Esophagus (tissue), 2 donors: ENCODE measurements around the gene MAPKAPK2. TPM values are rescaled to one million over a fixed set of nuclear protein-coding genes. Genes with fewer than 3 reads are reported as not detected.

Source experiments
- H3K27ac ChIP-seq, 2 donors: one replicate each; pipeline ENCODE4 v1.5.1; 2013; ENCODE audit warnings: low read depth in 2 of 2, mild to moderate bottlenecking in 2 of 2, inconsistent platforms in 1 of 2, low read length in 1 of 2, moderate library complexity in 1 of 2
- H3K27me3 ChIP-seq, 2 donors: one replicate each; pipeline ENCODE4 v1.6.1; 2013; ENCODE audit warnings: low read length in 2 of 2, control low read depth in 1 of 2, mild to moderate bottlenecking in 1 of 2; ENCODE audit not compliant: insufficient read depth in 2 of 2, control insufficient read depth in 1 of 2
- H3K36me3 ChIP-seq, 2 donors: one replicate each; pipeline ENCODE4 v1.6.1; 2013; ENCODE audit warnings: low read length in 1 of 2; ENCODE audit not compliant: control insufficient read depth in 2 of 2, insufficient read depth in 2 of 2
- H3K4me1 ChIP-seq, 2 donors: one replicate each; pipeline ENCODE4 v1.6.1; 2013; ENCODE audit warnings: low read length in 1 of 2; ENCODE audit not compliant: control insufficient read depth in 2 of 2, insufficient read depth in 2 of 2
- H3K4me3 ChIP-seq, 2 donors: one replicate each; pipeline ENCODE4 v1.5.1; 2013; ENCODE audit warnings: low read length in 2 of 2, mild to moderate bottlenecking in 2 of 2, low read depth in 1 of 2, moderate library complexity in 1 of 2
- H3K9me3 ChIP-seq, 2 donors: one replicate each; pipeline ENCODE4 v1.6.1; 2013; ENCODE audit warnings: mild to moderate bottlenecking in 2 of 2, low read depth in 1 of 2, low read length in 1 of 2, moderate library complexity in 1 of 2; ENCODE audit not compliant: control insufficient read depth in 2 of 2, insufficient read depth in 1 of 2
- WGBS, 2 donors: extraction: QIAGEN DNeasy Blood & Tissue Kit; methylation state at CpG; one replicate each; pipeline ENCODE4 v1.1.7; 2013; 5-methylcytosine and 5-hydroxymethylcytosine counted together
- polyA plus RNA-seq, 2 donors: library from polyadenylated mRNA; stranded (reverse); fragments of 200-250 nt; gene quantifications; one replicate each; pipeline ENCODE4 v1.2.3, GENCODE V29; 2013
- donor health status: healthy with polysubstance abuse.
- donor health status: Bipolar disorder and iron deficiency.

The MAPKAPK2 gene
- polyA plus RNA-seq, 2 donors = 28.0 to 35.1 TPM

DNA sequence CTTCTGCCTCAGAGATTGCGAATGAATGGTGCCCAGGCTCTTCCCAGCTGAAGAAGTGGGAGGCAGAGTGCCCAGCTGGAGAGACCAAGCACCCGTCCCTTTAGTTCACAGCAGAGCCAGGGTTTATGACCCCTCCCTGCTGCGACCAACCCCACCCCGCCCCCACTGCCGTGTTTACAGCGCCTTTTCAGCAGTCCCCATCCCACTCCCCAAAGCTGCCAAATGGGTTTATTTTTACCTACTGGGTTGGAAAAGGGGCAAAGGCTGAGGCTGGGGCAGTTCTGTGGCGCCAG is 25.8 kb upstream of the MAPKAPK2 start:
- Histone ChIP-seq H3K36me3 (no peaks in the 10 kb centered on the region), H3K9me3 (no peaks in the 10 kb centered on the region), H3K4me3 (no peak overlapping the region), H3K27me3 (no peaks in the 10 kb centered on the region), H3K4me1 (peaks cover 2 to 10% of the 10 kb centered on the region in 2 donors), H3K27ac (no peak overlapping the region)
- 55 to 68% methylated on average over 7 of the region's 7 CpGs for WGBS, 2 donors

DNA sequence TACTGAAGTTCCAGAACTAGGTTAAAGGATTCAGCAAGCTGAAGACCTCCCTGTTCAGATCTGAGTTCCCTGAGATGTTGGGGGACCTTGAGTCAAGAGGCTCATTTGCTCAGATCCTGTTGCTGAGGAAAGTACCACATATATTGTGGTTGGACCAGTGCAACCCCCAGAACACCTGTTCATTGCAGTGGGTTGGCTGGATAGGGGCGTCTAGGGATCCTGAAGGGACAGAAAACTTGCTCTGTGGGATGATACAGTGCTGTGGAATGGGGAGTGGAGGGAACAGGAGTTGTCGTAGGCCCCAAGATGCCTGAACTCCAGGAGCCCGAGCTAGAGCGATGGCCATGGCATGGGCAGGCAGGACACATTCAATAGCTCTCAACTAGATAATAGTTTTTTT is 24.6 kb upstream of the MAPKAPK2 start:
- Histone ChIP-seq H3K36me3 (no peaks in the 10 kb centered on the region), H3K27me3 (no peaks in the 10 kb centered on the region), H3K4me3 (no peak overlapping the region), H3K27ac (no peak overlapping the region), H3K9me3 (no peaks in the 10 kb centered on the region), H3K4me1 (peaks cover 2 to 12% of the 10 kb centered on the region in 2 donors)
- 87 to 95% methylated on average over 4 of the region's 4 CpGs for WGBS, 2 donors

DNA sequence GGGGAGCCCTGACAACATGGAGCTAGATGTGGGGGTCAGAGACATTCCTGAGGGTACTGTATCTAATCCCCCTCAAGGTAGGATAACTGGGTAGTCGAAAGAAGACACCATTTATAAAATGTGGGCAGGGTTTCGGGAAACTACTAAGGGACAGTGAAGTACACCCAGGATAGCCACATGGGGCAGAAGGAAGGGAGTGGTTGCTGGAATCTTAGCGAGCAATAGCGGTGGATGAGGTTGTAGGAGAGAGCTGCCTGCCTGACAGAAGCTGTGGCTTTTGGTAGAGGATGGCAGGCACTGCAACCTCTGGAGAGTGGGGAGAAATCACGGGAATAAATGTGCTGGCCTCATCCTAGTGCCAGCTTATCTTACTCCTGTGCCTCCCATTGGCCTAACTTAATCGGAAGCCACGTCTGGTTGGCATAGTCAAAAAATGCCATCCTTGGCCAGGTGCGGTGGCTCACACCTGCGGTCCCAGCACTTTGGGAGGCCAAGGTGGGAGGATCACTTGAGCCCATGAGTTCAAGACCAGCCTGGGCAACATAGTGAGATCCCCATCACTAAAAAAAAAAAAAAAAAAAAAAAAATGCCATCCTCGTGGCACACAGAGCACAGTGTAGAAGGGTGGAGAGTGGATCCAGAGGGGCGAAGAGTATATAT is 23.4 kb upstream of the MAPKAPK2 start:
- H3K4me3 ChIP-seq = no peak overlapping the region
- WGBS, 2 donors = 89 to 91% methylated on average over 11 of the region's 11 CpGs
- H3K4me1 ChIP-seq = peaks cover 2 to 12% of the 10 kb centered on the region in 2 donors
- no peaks in the 10 kb centered on the region for H3K9me3 ChIP-seq
- H3K36me3 ChIP-seq = no peaks in the 10 kb centered on the region
- H3K27ac ChIP-seq = no peak overlapping the region
- no peaks in the 10 kb centered on the region for H3K27me3 ChIP-seq

DNA sequence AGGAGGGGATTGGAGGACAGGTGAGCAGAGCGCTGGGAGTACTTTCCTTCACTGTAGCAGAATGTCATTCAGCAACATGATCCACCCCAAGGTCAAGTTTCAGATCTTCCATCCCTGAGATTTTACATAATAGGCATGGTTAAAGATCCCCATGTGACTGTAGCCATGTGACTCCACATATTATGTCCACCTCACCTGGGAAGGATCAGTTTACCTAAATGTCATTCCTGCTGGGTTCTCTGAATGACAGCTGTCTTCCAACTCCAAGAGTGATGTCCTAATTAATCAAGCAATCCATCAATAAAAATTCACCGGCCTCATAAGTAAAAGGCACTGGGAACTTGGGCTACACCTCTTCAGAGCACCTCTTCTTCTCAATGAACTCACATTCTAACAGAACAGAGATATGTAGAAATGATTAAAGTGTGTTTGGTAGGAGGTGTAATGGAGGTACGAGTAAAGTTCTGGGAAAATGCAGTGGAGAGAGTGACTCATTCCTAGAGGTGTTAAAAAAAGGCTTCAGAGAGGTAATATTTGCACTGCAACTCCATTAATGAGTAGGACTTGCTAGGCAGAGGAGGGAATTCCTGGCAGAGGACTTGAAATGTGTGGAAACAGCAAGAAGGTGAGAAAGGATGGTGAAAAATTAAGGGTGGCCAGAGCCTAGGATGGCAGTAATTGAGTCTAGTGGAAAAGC is 22.2 kb upstream of the MAPKAPK2 start:
- no peaks in the 10 kb centered on the region for H3K9me3 ChIP-seq
- no peak overlapping the region for H3K4me3 ChIP-seq
- H3K36me3 ChIP-seq = no peaks in the 10 kb centered on the region
- H3K27me3 ChIP-seq = no peaks in the 10 kb centered on the region
- H3K27ac ChIP-seq = no peak overlapping the region
- WGBS, 2 donors = 63 to 70% methylated on average over 3 of the region's 3 CpGs
- peaks cover 2 to 12% of the 10 kb centered on the region in 2 donors for H3K4me1 ChIP-seq

DNA sequence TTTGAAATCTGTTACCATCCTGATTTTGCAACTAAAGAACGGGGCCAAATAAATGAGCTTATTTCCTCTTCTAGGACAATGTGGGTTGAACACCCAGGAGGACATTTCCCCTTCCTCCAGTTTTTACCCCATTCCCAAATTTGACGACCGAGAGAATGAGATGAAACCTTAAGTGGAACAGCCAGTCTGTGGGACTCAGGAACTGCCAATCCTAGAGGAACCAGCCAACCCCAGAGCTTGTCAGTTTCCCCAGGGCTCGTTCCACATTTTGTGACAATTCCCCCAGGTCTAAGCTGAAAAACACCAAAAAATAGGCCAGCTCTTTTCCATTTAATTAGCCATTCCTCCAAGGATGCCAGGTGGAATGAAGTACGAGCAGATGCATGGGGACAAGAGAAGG is 21.3 kb upstream of the MAPKAPK2 start:
- H3K27ac ChIP-seq = no peak overlapping the region
- no peaks in the 10 kb centered on the region for H3K36me3 ChIP-seq
- no peaks in the 10 kb centered on the region for H3K9me3 ChIP-seq
- no peaks in the 10 kb centered on the region for H3K27me3 ChIP-seq
- H3K4me1 ChIP-seq = peaks cover 2 to 12% of the 10 kb centered on the region in 2 donors
- WGBS, 2 donors = 59 to 68% methylated on average over 5 of the region's 5 CpGs
- no peak overlapping the region for H3K4me3 ChIP-seq

DNA sequence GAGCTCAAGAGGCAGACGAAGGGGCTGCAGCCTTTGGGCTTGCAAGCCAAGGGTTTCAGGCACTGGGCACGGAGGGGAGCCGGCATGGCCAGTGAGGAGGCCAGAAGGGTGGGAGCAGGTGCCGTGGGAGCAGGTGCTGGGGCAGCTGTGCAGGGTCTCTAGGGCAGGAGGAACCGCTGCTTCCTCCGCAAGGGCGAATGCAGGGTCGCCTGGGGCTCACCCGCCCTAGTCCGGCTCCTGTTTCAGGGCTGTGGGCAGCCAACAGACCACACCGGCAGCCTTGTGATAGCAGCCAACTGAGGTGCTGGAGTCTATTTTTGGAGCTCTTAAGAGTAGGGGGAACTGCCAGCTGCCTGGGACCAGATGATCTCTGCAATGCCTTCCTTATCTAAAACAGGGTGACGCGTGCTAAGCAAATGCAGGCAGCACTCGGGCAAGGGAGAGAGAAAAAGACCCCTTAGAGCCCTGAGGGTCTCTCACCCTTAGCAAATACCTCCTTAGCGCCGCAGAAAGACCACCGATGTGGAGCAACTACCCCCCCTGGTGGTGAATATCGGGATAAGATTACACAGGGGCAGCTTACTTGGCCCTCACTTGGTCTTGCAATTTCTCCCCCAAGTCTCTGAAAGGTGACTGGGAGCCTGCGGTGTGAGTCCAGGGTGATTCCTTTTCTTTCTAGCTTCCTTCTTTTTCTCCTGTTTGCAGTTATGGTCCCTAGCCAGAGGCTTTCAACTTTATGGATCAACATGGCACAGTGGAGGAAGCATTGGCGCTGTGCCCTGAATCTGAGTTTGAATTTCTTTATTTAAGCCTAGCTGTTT is 20.7 kb upstream of the MAPKAPK2 start:
- Histone ChIP-seq H3K36me3 (no peaks in the 10 kb centered on the region), H3K27ac (no peak overlapping the region), H3K27me3 (no peaks in the 10 kb centered on the region), H3K9me3 (no peaks in the 10 kb centered on the region), H3K4me1 (peaks cover 2 to 12% of the 10 kb centered on the region in 2 donors), H3K4me3 (no peak overlapping the region)
- WGBS, 2 donors = 17 to 20% methylated on average over 20 of the region's 20 CpGs

DNA sequence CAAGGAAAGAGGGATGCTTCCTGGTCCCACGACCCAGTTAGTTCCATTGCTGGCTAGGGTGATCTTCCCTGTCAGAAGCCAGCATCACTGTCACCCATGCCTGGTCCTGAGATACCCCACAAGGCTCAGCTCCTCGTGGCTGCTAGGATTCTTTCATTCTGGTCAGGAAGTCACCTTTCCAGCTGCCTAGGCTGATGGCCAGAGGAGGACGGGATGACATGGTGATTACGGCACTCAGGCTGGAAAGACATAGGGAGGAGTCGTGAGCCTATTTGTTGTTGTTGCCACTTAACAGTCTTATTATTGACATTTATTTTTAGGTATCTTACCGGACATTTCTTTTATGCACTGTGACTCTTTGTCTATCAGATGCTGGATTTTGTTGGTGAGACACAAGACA is 20.0 kb upstream of the MAPKAPK2 start:
- Histone ChIP-seq H3K36me3 (no peaks in the 10 kb centered on the region), H3K27ac (no peak overlapping the region), H3K4me1 (peaks cover 2 to 5% of the 10 kb centered on the region in 2 donors), H3K27me3 (no peaks in the 10 kb centered on the region), H3K9me3 (no peaks in the 10 kb centered on the region), H3K4me3 (no peak overlapping the region)
- WGBS, 2 donors = 65 to 71% methylated on average over 6 of the region's 6 CpGs

DNA sequence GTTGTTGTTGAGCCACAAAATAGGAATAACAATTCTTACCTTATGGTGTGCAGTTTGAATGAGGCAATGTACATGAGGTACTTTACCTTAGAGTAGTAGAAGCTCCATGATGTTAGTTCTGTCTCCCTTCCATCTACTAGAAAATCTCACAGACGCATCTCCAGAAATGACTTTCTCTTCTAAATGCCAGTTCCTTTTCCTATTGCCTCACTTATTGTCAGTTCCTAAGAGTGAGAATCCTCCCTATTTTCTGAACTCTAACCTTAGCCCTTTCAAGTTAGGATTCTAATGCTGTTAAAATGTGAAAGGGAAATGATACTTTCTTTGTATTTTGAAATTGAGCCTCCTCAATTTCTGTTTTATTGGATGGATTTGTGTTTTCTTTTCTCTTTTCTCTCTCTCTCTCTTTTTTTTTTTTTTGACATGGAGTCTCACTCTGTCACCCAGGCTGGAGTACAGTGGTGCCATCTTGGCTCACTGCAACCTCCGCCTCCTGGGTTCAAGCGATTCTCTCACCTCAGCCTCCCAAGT is 18.6 kb upstream of the MAPKAPK2 start:
- no peaks in the 10 kb centered on the region for H3K27me3 ChIP-seq
- no peaks in the 10 kb centered on the region for H3K9me3 ChIP-seq
- H3K27ac ChIP-seq = no peak overlapping the region
- H3K4me1 ChIP-seq = peaks cover 2 to 4% of the 10 kb centered on the region in 2 donors
- no peaks in the 10 kb centered on the region for H3K36me3 ChIP-seq
- 90 to 99% methylated on average over 3 of the region's 3 CpGs for WGBS, 2 donors
- H3K4me3 ChIP-seq = no peak overlapping the region

DNA sequence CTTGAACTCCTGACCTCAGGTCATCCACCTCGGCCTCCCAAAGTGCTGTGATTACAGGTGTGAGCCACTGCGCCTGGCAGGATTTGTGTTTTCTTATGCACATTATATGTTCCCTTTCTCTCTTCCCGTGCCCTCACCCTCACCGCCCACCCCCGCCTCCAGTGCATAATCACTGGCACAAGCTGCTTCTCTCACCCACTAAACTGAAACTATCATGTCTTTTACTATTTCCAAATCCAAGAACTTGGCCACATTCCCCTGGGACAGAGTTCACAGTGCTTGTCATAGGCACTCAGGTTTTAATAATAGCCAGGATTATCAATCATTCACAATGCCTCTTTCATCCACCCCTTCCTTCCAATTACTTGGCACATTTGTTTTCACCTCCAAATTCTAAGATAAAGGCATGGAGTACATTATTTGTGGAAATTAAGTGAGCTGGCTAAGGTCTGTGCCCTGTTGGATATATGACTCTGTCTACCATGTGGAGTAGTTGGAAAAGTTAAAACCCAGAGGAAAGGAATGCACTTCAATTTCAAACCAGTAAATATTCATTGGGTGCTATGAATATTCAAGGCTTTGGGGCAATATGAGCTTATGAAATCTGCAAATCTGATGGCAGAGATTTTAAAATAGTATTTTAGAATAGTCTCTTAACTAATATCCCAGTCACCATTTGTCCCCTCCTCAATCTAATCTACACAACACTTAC is 17.6 kb upstream of the MAPKAPK2 start:
- no peak overlapping the region for H3K27ac ChIP-seq
- H3K27me3 ChIP-seq = no peaks in the 10 kb centered on the region
- 54 to 65% methylated on average over 5 of the region's 5 CpGs for WGBS, 2 donors

More for the DNA sequence above, 17.6 kb upstream of the MAPKAPK2 start:
- Histone ChIP-seq H3K4me1 (peaks cover 2 to 4% of the 10 kb centered on the region in 2 donors), H3K4me3 (no peak overlapping the region), H3K36me3 (no peaks in the 10 kb centered on the region), H3K9me3 (no peaks in the 10 kb centered on the region)
